Measurements from ENCODE around the gene TMEM87B. TPM values are rescaled to one million over a fixed set of nuclear protein-coding genes. Genes with fewer than 3 reads are reported as not detected.

The TMEM87B gene
- total RNA-seq, 2 donors from 2014 or later = 8.0 to 13.2 TPM

Other genes starting within 250 kb of the TMEM87B start
- gene ANAPC1, start 171.1 kb upstream of the TMEM87B start, total RNA-seq = 100 to 1,000 TPM in 1 of 2 donors, 10 to 100 TPM in 1; 73.3 to 146 TPM
- under 1 TPM; 0.40 to 0.67 TPM for gene MERTK, start 156.7 kb upstream of the TMEM87B start, total RNA-seq
- under 1 TPM; 0.38 to 0.61 TPM for gene FBLN7, start 83.1 kb downstream of the TMEM87B start, total RNA-seq
- 10 to 100 TPM; 14.1 to 34.7 TPM for gene ZC3H8, start 199.8 kb downstream of the TMEM87B start, total RNA-seq
- 1 to 10 TPM; 2.6 to 3.4 TPM for gene ZC3H6, start 220.3 kb downstream of the TMEM87B start, total RNA-seq